HepG2 (cell line): Measurements from ENCODE around the gene PLCL2. TPM values are rescaled to one million over a fixed set of nuclear protein-coding genes. Genes with fewer than 3 reads are reported as not detected.

ENCODE experiments used
- ATAC-seq: fragments of 200-7000 bp; cut with Tn5 transposase; 3 replicates; pipeline ENCODE4 v1.9.1; 2020; ENCODE audit warnings: mild to moderate bottlenecking, moderate library complexity
- BruUV-seq: library from RNA; stranded (reverse); fragments of 400-500 nt; replicated peaks from 2 replicates; lab custom pipeline; 2021; lab: Mats Ljungman, UMichigan
- CTCF ChIA-PET: fragments of 300-600 bp; formaldehyde crosslinking; extraction: SDS; loops from one replicate; lab custom pipeline; 2021; ENCODE audit warnings: low total read pairs, inconsistent platforms, low intra/inter-chr PET ratio; lab: Yijun Ruan, JAX
- POLR2A ChIA-PET: fragments of 350-600 bp; sonication (Branson Sonifier 250); formaldehyde crosslinking; loops from one replicate; lab custom pipeline; 2020; ENCODE audit warnings: antibody characterized with exemption, inconsistent platforms; lab: Yijun Ruan, JAX
- DNase-seq: peaks from one replicate; pipeline ENCODE4 v3.0.0-alpha.2; 2015; ENCODE audit warnings: low spot score
- FAIRE-seq: peaks from 3 replicates; lab custom pipeline; 2011; peaks lifted over from hg19 to GRCh38; lab: Jason Lieb, UNC
- H2AFZ ChIP-seq: one replicate; pipeline ENCODE4 v1.6.1; 2011; ENCODE audit warnings: low read length, inconsistent platforms
- H3K27ac ChIP-seq: fragments of 300-600 bp; 3 replicates; pipeline ENCODE4 v1.8.0; 2011; ENCODE audit warnings: mixed run types, mild to moderate bottlenecking, mixed read lengths, low read length, inconsistent platforms; ENCODE audit not compliant: insufficient read depth; ENCODE audit errors: extremely low read length
- H3K27me3 ChIP-seq, 2 experiments: fragments of 200-600 bp in 1 of 2; 2 replicates in 1 of 2; 3 replicates in 1 of 2; pipeline versions ENCODE4 v1.6.0 to v1.8.0; 2011; ENCODE audit warnings: low read length in 2 of 2, mild to moderate bottlenecking in 2 of 2, moderate library complexity in 2 of 2, inconsistent platforms in 1 of 2; ENCODE audit not compliant: insufficient read depth in 2 of 2, control insufficient read depth in 1 of 2
- H3K36me3 ChIP-seq, 2 experiments: fragments of 200-600 bp in 1 of 2; replicated peaks in 1 of 2; 2 replicates in 1 of 2; 3 replicates in 1 of 2; pipeline versions ENCODE4 v1.5.1 to v1.8.0; 2011; ENCODE audit warnings: low read length in 2 of 2, inconsistent platforms in 1 of 2; ENCODE audit not compliant: insufficient read depth in 2 of 2, control insufficient read depth in 1 of 2
- H3K4me1 ChIP-seq: 2 replicates; pipeline ENCODE4 v1.5.1; 2012; ENCODE audit warnings: low read length, inconsistent platforms; ENCODE audit not compliant: insufficient read depth
- H3K4me2 ChIP-seq: 2 replicates; pipeline ENCODE4 v1.6.0; 2011; ENCODE audit warnings: low read depth, low read length, inconsistent platforms
- H3K4me3 ChIP-seq, 3 experiments: fragments of 200-600 bp in 1 of 3; sonication (generic), shearing (Covaris generic) in 1 of 3; replicated peaks in 1 of 3; 2 replicates each; pipeline ENCODE4 v1.5.1; 2011 to 2016; ENCODE audit warnings: low read length in 3 of 3, inconsistent platforms in 2 of 3, low read depth in 2 of 3, mild to moderate bottlenecking in 2 of 3, control low read depth in 1 of 3, mixed read lengths in 1 of 3; ENCODE audit not compliant: insufficient read depth in 1 of 3
- H3K79me2 ChIP-seq: one replicate; pipeline ENCODE4 v1.6.1; 2011; ENCODE audit warnings: low read length, inconsistent platforms; ENCODE audit not compliant: insufficient read depth
- H3K9ac ChIP-seq: 2 replicates; pipeline ENCODE4 v1.6.0; 2011; ENCODE audit warnings: mild to moderate bottlenecking, low read depth, low read length, inconsistent platforms; ENCODE audit not compliant: insufficient read depth
- H3K9me3 ChIP-seq: 2 replicates; pipeline ENCODE4 v1.5.1; 2012; ENCODE audit warnings: mild to moderate bottlenecking, low read length
- H4K20me1 ChIP-seq: 2 replicates; pipeline ENCODE4 v1.6.0; 2011; ENCODE audit warnings: inconsistent platforms, mild to moderate bottlenecking, low read length, moderate library complexity; ENCODE audit not compliant: insufficient read depth
- ATF7 ChIP-seq, 2 experiments: fragments of 450-650 bp in 1 of 2; sonication (generic) in 1 of 2; formaldehyde crosslinking in 1 of 2; IDR thresholded peaks; 2 replicates each; pipeline versions ENCODE4 v1.4.0 to v1.6.1; 2016 to 2020; ENCODE audit warnings: antibody characterized with exemption in 1 of 2, mild to moderate bottlenecking in 1 of 2, missing genetic modification reagents in 1 of 2
- E2F1 ChIP-seq: sonication (generic); formaldehyde crosslinking; IDR thresholded peaks from 2 replicates; pipeline ENCODE4 v1.5.0; 2020; ENCODE audit warnings: missing genetic modification reagents
- MAFF ChIP-seq: IDR thresholded peaks from 2 replicates; pipeline ENCODE4 v1.6.1; 2011; ENCODE audit warnings: low read depth, low read length, improper control_type of control experiment
- PATZ1 ChIP-seq: sonication (generic); formaldehyde crosslinking; IDR thresholded peaks from 2 replicates; pipeline ENCODE4 v1.4.0; 2020; ENCODE audit warnings: missing genetic modification reagents
- PAXIP1 ChIP-seq: sonication (generic); formaldehyde crosslinking; conservative IDR thresholded peaks from 2 replicates; pipeline ENCODE4 v1.4.0; 2020; ENCODE audit warnings: mild to moderate bottlenecking, missing genetic modification reagents, moderate library complexity
- PCBP2 ChIP-seq: fragments of 200-400 bp; formaldehyde crosslinking; optimal IDR thresholded peaks from 2 replicates; pipeline ENCODE3; 2018; ENCODE audit warnings: low read length, low read depth; ENCODE audit not compliant: poor library complexity, severe bottlenecking
- SIN3B ChIP-seq: fragments of 150-350 bp; IDR thresholded peaks from 2 replicates; pipeline ENCODE4 v1.6.1; 2014; ENCODE audit warnings: low read length
- ZNF101 ChIP-seq: sonication (generic); formaldehyde crosslinking; IDR thresholded peaks from 2 replicates; pipeline ENCODE4 v1.4.0; 2020; ENCODE audit warnings: mild to moderate bottlenecking, low read depth, missing genetic modification reagents, borderline replicate concordance
- ZNF274 ChIP-seq: sonication (generic); formaldehyde crosslinking; IDR thresholded peaks from 2 replicates; pipeline ENCODE4 v1.5.1; 2020; ENCODE audit warnings: mild to moderate bottlenecking, missing genetic modification reagents
- ZNF34 ChIP-seq: sonication (generic); formaldehyde crosslinking; IDR thresholded peaks from 2 replicates; pipeline ENCODE4 v1.4.0; 2020; ENCODE audit warnings: mild to moderate bottlenecking, missing genetic modification reagents, borderline replicate concordance
- ZNF629 ChIP-seq: sonication (generic); formaldehyde crosslinking; conservative IDR thresholded peaks from 2 replicates; pipeline ENCODE4 v1.5.0; 2020; ENCODE audit warnings: missing genetic modification reagents
- ZNF772 ChIP-seq: sonication (generic); formaldehyde crosslinking; IDR thresholded peaks from 2 replicates; pipeline ENCODE4 v1.5.0; 2020; ENCODE audit warnings: mild to moderate bottlenecking, missing genetic modification reagents
- WGBS: methylation state at CpG from one replicate; pipeline ENCODE4 v1.1.6; 2017; ENCODE audit warnings: low lambda C conversion rate; 5-methylcytosine and 5-hydroxymethylcytosine counted together
- in situ Hi-C: cut with HindIII; loops from 2 replicates; pipeline ENCODE4 v1.10.0; 2017; ENCODE audit warnings: low pct_unique_long_range_greater_than_20kb; ENCODE audit not compliant: extremely low pct_ligation_motif_present
- intact Hi-C: fragments of 100-400 bp; cut with micrococcal nuclease; formaldehyde crosslinking; loops from one replicate; pipeline ENCODE4 v1.10.0; 2022; ENCODE audit not compliant: unreplicated experiment
- polyA plus RNA-seq, 8 experiments: library from polyadenylated mRNA; depleted of rRNA in 3 of 8; stranded (reverse) in 7 of 8; unstranded in 1 of 8; fragments of >200 nt; fragmentation: Illumina TruSeq in 4 of 8; extraction: Trizol in 4 of 8; gene quantifications; 2 replicates each; pipeline versions ENCODE4 v1.2.1 to v1.2.3, GENCODE V29; 2011 to 2016; ENCODE audit warnings: low read depth in 4 of 8, missing spikeins in 1 of 8, mixed read lengths in 1 of 8; ENCODE audit not compliant: insufficient read depth in 1 of 8
- total RNA-seq, 5 experiments: library from RNA; depleted of rRNA; stranded (reverse); fragments of >200 nt; fragmentation: Illumina TruSeq; extraction: Trizol; gene quantifications; 2 replicates each; pipeline ENCODE4 v1.2.3, GENCODE V29; 2016; ENCODE audit warnings: low read depth in 1 of 5

Gene PLCL2
- total and polyA plus RNA-seq, 2 of the 13 experiments (the other 11 are each of a cell fraction or from before 2014, with no cell fraction given) = not detected

- in situ Hi-C loops = no loop called here
- H3K27ac ChIP-seq = no peak overlapping the region
- H3K27me3 ChIP-seq = peaks cover 0 to 11% of the 10 kb centered on the region in 2 experiments; a peak in 3 of 5 replicates
- 56% methylated on average over 5 of the region's 5 CpGs for WGBS
- POLR2A ChIA-PET = no interaction called here
- BruUV-seq = no TSS peak
- H3K9ac ChIP-seq = no peak overlapping the region
- H3K79me2 ChIP-seq = no peaks in the 10 kb centered on the region
- no peaks in the 10 kb centered on the region for H4K20me1 ChIP-seq
- no peak overlapping the region for H3K4me3 ChIP-seq
- H3K9me3 ChIP-seq = no peaks in the 10 kb centered on the region
- CTCF ChIA-PET = no interaction called here
- H3K4me2 ChIP-seq = no peak overlapping the region
- H3K36me3 ChIP-seq = no peaks in the 10 kb centered on the region
- H3K4me1 ChIP-seq = no peaks in the 10 kb centered on the region
- TF ChIP-seq E2F1 (CRISPR knock-in tag) = no peak
- no peak for TF ChIP-seq ZNF274 (CRISPR knock-in tag)
- TF ChIP-seq MAFF = no peak
- TF ChIP-seq ATF7 (IDR thresholded peaks at IDR 0.05) = no peak
- TF ChIP-seq ATF7 (CRISPR knock-in tag; IDR thresholded peaks at IDR 0.05) = no peak
- no peak for TF ChIP-seq PAXIP1 (CRISPR knock-in tag)
- no peak for TF ChIP-seq ZNF34 (CRISPR knock-in tag)
- TF ChIP-seq ZNF101 (CRISPR knock-in tag) = no peak
- TF ChIP-seq SIN3B = no peak
- no peak for TF ChIP-seq ZNF629 (CRISPR knock-in tag)
- TF ChIP-seq ZNF772 (CRISPR knock-in tag) = no peak
- TF ChIP-seq PCBP2 = no peak
- no peak for TF ChIP-seq PATZ1
- FAIRE-seq (no peak), ATAC-seq (no peak), DNase-seq (no peak)
- intact Hi-C loops = no loop called here
- no peak overlapping the region for H2AFZ ChIP-seq
Measured at GRCh38 chr3:16846373-16847080, 38.2 kb upstream of the PLCL2 start.
